Sigmoid colon (tissue), 4 donors: ENCODE data around the gene EFCAB8.

Experiments used
- POLR2A ChIP-seq, 2 donors: fragments of 450-650 bp; IDR thresholded peaks; one replicate each; pipeline ENCODE4 v1.6.1; 2016; ENCODE audit warnings: antibody characterized with exemption in 2 of 2, mild to moderate bottlenecking in 2 of 2, moderate library complexity in 2 of 2
- POLR2AphosphoS5 ChIP-seq, 4 donors: sonication (generic); formaldehyde crosslinking; IDR thresholded peaks; one replicate each; pipeline ENCODE4 v1.6.1; 2017; ENCODE audit warnings: antibody characterized with exemption in 4 of 4
- TF ChIP-seq, protein P1 (sequence below), 4 experiments: fragments of 450-650 bp in 3 of 4; fragments of 200-600 bp in 1 of 4; IDR thresholded peaks; one replicate each; pipeline ENCODE4 v1.5.1; 2016 to 2019; ENCODE audit warnings: antibody characterized with exemption in 4 of 4, mild to moderate bottlenecking in 3 of 4, moderate library complexity in 2 of 4

DNA sequence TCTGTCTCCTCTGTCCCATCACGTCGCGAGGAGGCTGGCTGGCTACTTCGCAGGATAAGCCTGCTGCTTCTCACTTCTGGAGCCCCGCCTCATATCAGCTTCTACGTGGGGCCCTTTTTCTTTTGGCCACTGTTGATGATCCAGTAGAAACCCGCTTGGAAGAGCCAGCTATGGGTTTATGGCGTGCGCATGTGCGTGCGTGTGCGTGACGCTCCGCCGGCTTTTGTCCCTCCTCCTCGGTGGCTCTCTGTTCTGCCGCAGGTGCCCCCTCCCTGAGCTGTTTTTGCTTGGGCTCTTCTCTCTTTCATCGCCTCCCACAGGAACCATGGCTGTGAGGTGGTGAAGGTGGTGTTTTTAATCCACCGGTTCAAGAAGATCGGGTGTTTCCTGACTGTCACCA lies 26.5 kb downstream of the EFCAB8 start:
- TF ChIP-seq POLR2A (IDR thresholded peaks at IDR 0.05): no peak
- no peak for TF ChIP-seq POLR2AphosphoS5 (IDR thresholded peaks at IDR 0.05)
- TF ChIP-seq, protein P1, sequence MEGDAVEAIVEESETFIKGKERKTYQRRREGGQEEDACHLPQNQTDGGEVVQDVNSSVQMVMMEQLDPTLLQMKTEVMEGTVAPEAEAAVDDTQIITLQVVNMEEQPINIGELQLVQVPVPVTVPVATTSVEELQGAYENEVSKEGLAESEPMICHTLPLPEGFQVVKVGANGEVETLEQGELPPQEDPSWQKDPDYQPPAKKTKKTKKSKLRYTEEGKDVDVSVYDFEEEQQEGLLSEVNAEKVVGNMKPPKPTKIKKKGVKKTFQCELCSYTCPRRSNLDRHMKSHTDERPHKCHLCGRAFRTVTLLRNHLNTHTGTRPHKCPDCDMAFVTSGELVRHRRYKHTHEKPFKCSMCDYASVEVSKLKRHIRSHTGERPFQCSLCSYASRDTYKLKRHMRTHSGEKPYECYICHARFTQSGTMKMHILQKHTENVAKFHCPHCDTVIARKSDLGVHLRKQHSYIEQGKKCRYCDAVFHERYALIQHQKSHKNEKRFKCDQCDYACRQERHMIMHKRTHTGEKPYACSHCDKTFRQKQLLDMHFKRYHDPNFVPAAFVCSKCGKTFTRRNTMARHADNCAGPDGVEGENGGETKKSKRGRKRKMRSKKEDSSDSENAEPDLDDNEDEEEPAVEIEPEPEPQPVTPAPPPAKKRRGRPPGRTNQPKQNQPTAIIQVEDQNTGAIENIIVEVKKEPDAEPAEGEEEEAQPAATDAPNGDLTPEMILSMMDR (IDR thresholded peaks at IDR 0.05): no peak
